K562 (cell line): Measurements from ENCODE around the gene RNF227. TPM values are rescaled to one million over a fixed set of nuclear protein-coding genes. Genes with fewer than 3 reads are reported as not detected.
A peak's percentile ranks its signal among the peaks of the same experiment; 100 is the strongest.

Experiments used
- EZH2 ChIP-seq: IDR thresholded peaks from 2 replicates; pipeline ENCODE4 v1.6.1; 2012; ENCODE audit warnings: low read depth, mild to moderate bottlenecking, inconsistent platforms, low read length, borderline replicate concordance
- GTF3C2 ChIP-seq: IDR thresholded peaks from 3 replicates; pipeline ENCODE4 v1.6.1; 2011; ENCODE audit warnings: borderline replicate concordance, mild to moderate bottlenecking, moderate library complexity; ENCODE audit not compliant: insufficient read length; ENCODE audit errors: extremely low read depth
- KDM2B ChIP-seq: fragments of 250-450 bp; sonication (Bioruptor Pico); IDR thresholded peaks from 2 replicates; pipeline ENCODE4 v1.8.0; 2021; ENCODE audit warnings: mild to moderate bottlenecking, moderate library complexity
- POLR2AphosphoS5 ChIP-seq: IDR thresholded peaks from 2 replicates; pipeline ENCODE4 v1.6.1; 2011; ENCODE audit warnings: mild to moderate bottlenecking, low read depth, low read length, moderate library complexity; ENCODE audit not compliant: control insufficient read depth, insufficient read depth
- ZBTB11 ChIP-seq, 3 experiments: fragments of 200-800 bp in 1 of 3; fragments of 250-450 bp in 1 of 3; fragments of 450-650 bp in 1 of 3; sonication (Bioruptor Pico) in 1 of 3; sonication (Bioruptor generic) in 1 of 3; formaldehyde crosslinking in 1 of 3; IDR thresholded peaks; 2 replicates each; pipeline versions ENCODE4 v1.6.1 to v1.8.0; 2016 to 2022; ENCODE audit warnings: mild to moderate bottlenecking in 2 of 3, missing genetic modification characterization in 2 of 3, missing compliant biosample characterization in 1 of 3, moderate library complexity in 1 of 3
- polyA plus RNA-seq, 8 experiments: library from polyadenylated mRNA; depleted of rRNA in 4 of 8; stranded (reverse) in 5 of 8; unstranded in 3 of 8; fragments of >200 nt; fragmentation: Nextera tagmentation in 2 of 8; fragmentation: Illumina TruSeq in 1 of 8; extraction: Ambion mirVana in 2 of 8; extraction: Trizol in 1 of 8; gene quantifications; 2 replicates each; pipeline versions ENCODE4 v1.2.1 to v1.2.3, GENCODE V29; 2011 to 2014; ENCODE audit warnings: inconsistent platforms in 1 of 8, missing spikeins in 1 of 8
- total RNA-seq, 7 experiments: library from RNA; depleted of rRNA in 6 of 7; stranded (reverse); fragments of >200 nt in 6 of 7; fragmentation: Illumina TruSeq in 2 of 7; extraction: Trizol in 2 of 7; gene quantifications; 2 replicates each; pipeline versions ENCODE4 v1.2.1 to v1.2.3, GENCODE V29; 2011 to 2021; ENCODE audit warnings: low replicate concordance in 1 of 7

The RNF227 gene
- total and polyA plus RNA-seq, 9 of the 15 experiments (the other 6 are each of a cell fraction or from before 2014, with no cell fraction given): 1.1 to 6.7 (median 2.3) TPM

- TF ChIP-seq GTF3C2 (no peak), KDM2B (no peak), ZBTB11 (CRISPR knock-in tag; IDR thresholded peaks at IDR 0.05) (0 out of 6 replicates have a peak, but pooled peaks of 1 of the 3 experiments have one; percentile 24), POLR2AphosphoS5 (no peak), EZH2 (no peak)
Observed at GRCh38 chr17:7884581-7885366, 31.3 kb downstream of the RNF227 start (continued).
